OCI-LY1 (cell line): ENCODE measurements around the gene KCTD2.

Source experiments
- H2AFZ ChIP-seq: fragments of 200-600 bp; sonication (generic), shearing (Covaris generic); 2 replicates; pipeline ENCODE4 v1.6.0; 2014; ENCODE audit warnings: antibody characterized with exemption, mild to moderate bottlenecking, low read length
- H3F3A ChIP-seq: fragments of 200-600 bp; sonication (generic), shearing (Covaris generic); 2 replicates; pipeline ENCODE4 v1.6.0; 2014; ENCODE audit warnings: mild to moderate bottlenecking, antibody characterized with exemption, low read length, moderate library complexity; ENCODE audit not compliant: insufficient read depth
- H3K27ac ChIP-seq: fragments of 200-600 bp; sonication (generic); 2 replicates; pipeline ENCODE4 v1.5.1; 2014; ENCODE audit warnings: low read length, mixed run types, mild to moderate bottlenecking, low read depth; ENCODE audit not compliant: poor library complexity, severe bottlenecking
- H3K27me3 ChIP-seq: fragments of 200-600 bp; sonication (generic); 2 replicates; pipeline ENCODE4 v1.6.0; 2014; ENCODE audit warnings: antibody characterized with exemption, mild to moderate bottlenecking, low read length, moderate library complexity; ENCODE audit not compliant: insufficient read depth
- H3K36me3 ChIP-seq: fragments of 200-600 bp; sonication (generic); 2 replicates; pipeline ENCODE4 v1.6.1; 2014; ENCODE audit warnings: mild to moderate bottlenecking, antibody characterized with exemption, low read length, moderate library complexity, mixed read lengths; ENCODE audit not compliant: insufficient read depth
- H3K4me1 ChIP-seq: fragments of 200-600 bp; sonication (generic); 2 replicates; pipeline ENCODE4 v1.5.1; 2014; ENCODE audit warnings: mild to moderate bottlenecking, low read length, moderate library complexity; ENCODE audit not compliant: insufficient read depth, severe bottlenecking
- H3K4me2 ChIP-seq: fragments of 200-600 bp; sonication (generic), shearing (Covaris generic); 2 replicates; pipeline ENCODE4 v1.6.1; 2014; ENCODE audit warnings: low read length
- H3K4me3 ChIP-seq: fragments of 200-600 bp; sonication (generic); 2 replicates; pipeline ENCODE4 v1.5.1; 2014; ENCODE audit warnings: low read length, low read depth, mild to moderate bottlenecking, mixed read lengths; ENCODE audit not compliant: poor library complexity, severe bottlenecking
- H3K79me2 ChIP-seq: fragments of 200-600 bp; shearing (Covaris generic); 2 replicates; pipeline ENCODE4 v1.6.1; 2016; ENCODE audit warnings: mixed run types, low read length, mixed read lengths; ENCODE audit not compliant: insufficient read depth
- H3K9ac ChIP-seq: fragments of 200-600 bp; sonication (generic), shearing (Covaris generic); 2 replicates; pipeline ENCODE4 v1.6.1; 2014; ENCODE audit warnings: mild to moderate bottlenecking, low read length, mixed read lengths
- H3K9me2 ChIP-seq: fragments of 200-600 bp; sonication (generic), shearing (Covaris generic); 2 replicates; pipeline ENCODE4 v1.6.1; 2014; ENCODE audit warnings: low read depth, mild to moderate bottlenecking, low read length, mixed read lengths
- H3K9me3 ChIP-seq: fragments of 200-600 bp; shearing (Covaris generic); 2 replicates; pipeline ENCODE4 v1.6.1; 2014; ENCODE audit warnings: low read length, mixed read lengths
- H4K20me1 ChIP-seq: fragments of 200-600 bp; sonication (generic), shearing (Covaris generic); 2 replicates; pipeline ENCODE4 v1.6.0; 2016; ENCODE audit warnings: mild to moderate bottlenecking, low read length; ENCODE audit not compliant: insufficient read depth
- CTCF ChIP-seq: fragments of 200-600 bp; sonication (generic), shearing (Covaris generic); IDR thresholded peaks from 2 replicates; pipeline ENCODE4 v1.5.1; 2017; ENCODE audit warnings: mild to moderate bottlenecking, antibody characterized with exemption, low read length, moderate library complexity, mixed read lengths
- EZH2 ChIP-seq: fragments of 200-600 bp; sonication (generic), shearing (Covaris generic); IDR thresholded peaks from 2 replicates; pipeline ENCODE4 v1.8.0; 2017; ENCODE audit warnings: borderline replicate concordance, mixed run types, mild to moderate bottlenecking, antibody characterized with exemption, low read length, moderate library complexity, mixed read lengths

Gene KCTD2

GRCh38 chr17:75049706-75050105, 2.7 kb downstream of the KCTD2 start:
- Histone ChIP-seq H3K36me3 (peaks cover 33% of the 10 kb centered on the region), H3K27me3 (no peaks in the 10 kb centered on the region), H3K9me2 (no peaks in the 10 kb centered on the region), H3K27ac (no peak overlapping the region), H3K9ac (no peak overlapping the region), H4K20me1 (no peaks in the 10 kb centered on the region), H3K4me3 (no peak overlapping the region), H3K79me2 (no peaks in the 10 kb centered on the region), H3K4me2 (no peak overlapping the region), H3K9me3 (no peaks in the 10 kb centered on the region), H3K4me1 (peaks cover 24% of the 10 kb centered on the region), H3F3A (no peaks in the 10 kb centered on the region), H2AFZ (no peak overlapping the region)
- TF ChIP-seq CTCF (no peak), EZH2 (no peak)

GRCh38 chr17:75051941-75052340, 4.9 kb downstream of the KCTD2 start:
- H3K4me3 ChIP-seq = no peak overlapping the region
- H3K9me3 ChIP-seq = no peaks in the 10 kb centered on the region
- peaks cover 40% of the 10 kb centered on the region for H3K36me3 ChIP-seq
- no peak overlapping the region for H2AFZ ChIP-seq
- H3F3A ChIP-seq = no peaks in the 10 kb centered on the region
- H3K9ac ChIP-seq = no peak overlapping the region
- no peaks in the 10 kb centered on the region for H3K9me2 ChIP-seq
- H3K4me1 ChIP-seq = peaks cover 14% of the 10 kb centered on the region
- no peaks in the 10 kb centered on the region for H3K27me3 ChIP-seq
- H3K4me2 ChIP-seq = no peak overlapping the region
- no peaks in the 10 kb centered on the region for H4K20me1 ChIP-seq
- no peak overlapping the region for H3K27ac ChIP-seq
- TF ChIP-seq EZH2 = no peak
- TF ChIP-seq CTCF = no peak
- H3K79me2 ChIP-seq = no peaks in the 10 kb centered on the region

GRCh38 chr17:75059369-75060345, 12.6 kb downstream of the KCTD2 start:
- TF ChIP-seq CTCF = peak; percentile 31; the same call in 1 of the 2 replicates
- TF ChIP-seq EZH2 = no peak
- H3K36me3 ChIP-seq = peaks cover 38% of the 10 kb centered on the region
- H3K79me2 ChIP-seq = no peaks in the 10 kb centered on the region
- H2AFZ ChIP-seq = no peak overlapping the region
- H3K4me2 ChIP-seq = no peak overlapping the region
- H3K4me1 ChIP-seq = no peaks in the 10 kb centered on the region
- no peak overlapping the region for H3K27ac ChIP-seq
- no peak overlapping the region for H3K9ac ChIP-seq
- no peaks in the 10 kb centered on the region for H4K20me1 ChIP-seq
- H3K9me3 ChIP-seq = no peaks in the 10 kb centered on the region
- no peaks in the 10 kb centered on the region for H3K27me3 ChIP-seq
- H3K4me3 ChIP-seq = no peak overlapping the region
- no peaks in the 10 kb centered on the region for H3K9me2 ChIP-seq
- H3F3A ChIP-seq = no peaks in the 10 kb centered on the region
